ENCODE measurements around the gene SLCO6A1. TPM values are rescaled to one million over a fixed set of nuclear protein-coding genes. Genes with fewer than 3 reads are reported as not detected.
"Not testable (repeated sequence)": the region's sequence is repeated elsewhere in the genome, so short reads cannot be mapped to it uniquely, and the experiment has no call there.

The SLCO6A1 gene
- total RNA-seq, 4 donors from 2014 or later: not detected

- TF ChIP-seq EP300 (IDR thresholded peaks at IDR 0.05; ENCODE audit: low read depth) (no peak), POLR2A (IDR thresholded peaks at IDR 0.05) (no peak), CTCF (IDR thresholded peaks at IDR 0.05) (no peak), POLR2AphosphoS5 (IDR thresholded peaks at IDR 0.05) (no peak)
- no peaks in the 10 kb centered on the region for H3K36me3 ChIP-seq
- DNase-seq: no peak
- no peaks in the 10 kb centered on the region for H3K9me3 ChIP-seq
- no peaks in the 10 kb centered on the region for H3K27me3 ChIP-seq
- no peak overlapping the region for H3K27ac ChIP-seq
- 38 to 40% methylated on average over 3 to 4 of the region's 4 CpGs for WGBS, 2 donors (ENCODE audit: low coverage in 1 of 2)
- H3K4me3 ChIP-seq: no peak overlapping the region
- intact Hi-C loops (cut with DNase I; ENCODE audit: low total_unique reads) (no loop called here), in situ Hi-C loops (cut with MboI; ENCODE audit: low pct_ligation_motif_present in 1 of 4, low pct_unique_long_range_greater_than_20kb in 1 of 4, low sequenced_read_pairs in 3 of 4) (no loop called here)
- no peaks in the 10 kb centered on the region for H3K4me1 ChIP-seq
Measured at GRCh38 chr5:102511666-102512065, 12.9 kb upstream of the SLCO6A1 start.

- in situ Hi-C loops (cut with MboI; ENCODE audit: low pct_ligation_motif_present in 1 of 4, low pct_unique_long_range_greater_than_20kb in 1 of 4, low sequenced_read_pairs in 3 of 4); H3K36me3 ChIP-seq; H3K27me3 ChIP-seq; H3K4me1 ChIP-seq; H3K4me3 ChIP-seq; H3K27ac ChIP-seq; H3K9me3 ChIP-seq; intact Hi-C loops (cut with DNase I; ENCODE audit: low total_unique reads); DNase-seq: not testable (repeated sequence)
- 93% methylated on average over 33 of the region's 35 CpGs; no CpG with 5 or more reads in 1 of the 2 donors for WGBS, 2 donors (ENCODE audit: low coverage in 1 of 2)
Measured at GRCh38 chr5:102491261-102491914, 7.4 kb downstream of the SLCO6A1 start.

DNA sequence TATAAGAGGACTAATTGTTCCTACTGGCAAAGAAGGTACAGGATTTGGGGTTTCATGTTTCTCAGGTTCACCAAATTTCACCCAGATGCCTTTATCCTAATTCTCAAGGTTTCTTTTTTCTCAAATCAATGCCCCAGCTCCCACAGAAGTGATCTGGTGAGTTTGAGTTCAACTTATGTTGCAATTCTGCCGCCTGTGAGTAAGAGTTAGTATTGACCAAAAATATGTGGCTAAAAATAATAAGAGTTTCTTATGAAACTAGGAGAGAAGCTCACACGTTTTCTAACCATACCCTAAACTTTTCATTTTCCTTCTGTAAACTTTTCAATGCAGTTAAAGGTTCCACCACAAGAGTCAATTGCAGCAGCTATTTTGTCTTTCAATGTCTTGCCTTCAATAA lies 15.1 kb downstream of the SLCO6A1 start:
- Histone ChIP-seq H3K27me3 (no peaks in the 10 kb centered on the region), H3K4me3 (no peak overlapping the region), H3K27ac (no peak overlapping the region), H3K9me3 (no peaks in the 10 kb centered on the region), H3K36me3 (no peaks in the 10 kb centered on the region), H3K4me1 (no peaks in the 10 kb centered on the region)
- DNase-seq: no peak
- TF ChIP-seq POLR2A (IDR thresholded peaks at IDR 0.05) (no peak), CTCF (IDR thresholded peaks at IDR 0.05) (no peak), POLR2AphosphoS5 (IDR thresholded peaks at IDR 0.05) (no peak), EP300 (IDR thresholded peaks at IDR 0.05; ENCODE audit: low read depth) (no peak)
- intact Hi-C loops (cut with DNase I; ENCODE audit: low total_unique reads) (no loop called here), in situ Hi-C loops (cut with MboI; ENCODE audit: low pct_ligation_motif_present in 1 of 4, low pct_unique_long_range_greater_than_20kb in 1 of 4, low sequenced_read_pairs in 3 of 4) (no loop called here)
- 40 to 62% methylated on average over 2 of the region's 2 CpGs for WGBS, 2 donors (ENCODE audit: low coverage in 1 of 2)

DNA sequence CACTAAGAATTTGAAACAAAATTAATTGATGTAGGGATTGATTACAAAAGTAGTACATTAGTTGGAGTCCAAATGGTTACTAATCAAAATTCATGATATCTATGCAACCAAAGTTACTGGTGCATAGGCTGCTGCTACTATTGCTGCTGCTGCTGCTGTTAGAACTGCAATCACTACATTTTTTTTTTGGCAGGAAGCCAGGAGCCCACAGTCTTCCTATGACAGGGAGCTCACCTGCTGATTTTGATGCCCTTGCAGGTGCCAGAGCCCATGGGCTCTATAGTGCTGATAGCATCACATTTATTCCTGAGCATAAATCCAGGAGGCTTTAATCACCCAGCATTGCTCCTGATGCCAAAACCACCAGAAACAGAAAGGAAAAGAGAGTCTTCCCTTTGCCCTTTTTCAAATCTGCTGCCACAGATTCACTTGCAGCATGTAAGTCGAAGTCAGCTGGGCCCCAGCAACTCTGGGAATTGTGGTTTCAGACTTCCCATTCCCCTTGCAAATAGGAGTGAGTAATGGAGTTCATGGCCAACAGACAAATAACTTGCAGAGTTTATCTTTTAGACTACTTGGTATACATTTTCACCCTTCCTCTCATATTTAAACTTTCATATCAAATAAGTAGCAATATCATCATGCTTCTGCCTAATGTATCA lies 17.6 kb downstream of the SLCO6A1 start:
- Histone ChIP-seq H3K9me3 (no peaks in the 10 kb centered on the region), H3K4me3 (no peak overlapping the region), H3K36me3 (no peaks in the 10 kb centered on the region), H3K27me3 (no peaks in the 10 kb centered on the region), H3K27ac (no peak overlapping the region), H3K4me1 (no peaks in the 10 kb centered on the region)
- DNase-seq: no peak
- intact Hi-C loops (cut with DNase I; ENCODE audit: low total_unique reads): no loop called here
- WGBS, 2 donors (ENCODE audit: low coverage in 1 of 2): 29 to 37% methylated on average over 1 of the region's 1 CpG
- in situ Hi-C loops (cut with MboI; ENCODE audit: low pct_ligation_motif_present in 1 of 4, low pct_unique_long_range_greater_than_20kb in 1 of 4, low sequenced_read_pairs in 3 of 4): no loop called here
- no peak for TF ChIP-seq POLR2A (IDR thresholded peaks at IDR 0.05)
- no peak for TF ChIP-seq EP300 (IDR thresholded peaks at IDR 0.05; ENCODE audit: low read depth)
- TF ChIP-seq CTCF (IDR thresholded peaks at IDR 0.05): no peak
- no peak for TF ChIP-seq POLR2AphosphoS5 (IDR thresholded peaks at IDR 0.05)

All from transverse colon (tissue), 4 donors.